ENCODE data around the gene ADCK1. TPM values are rescaled to one million over a fixed set of nuclear protein-coding genes. Genes with fewer than 3 reads are reported as not detected.

Gene ADCK1
- total RNA-seq, 1 experiment from 2014 or later = 12.2 TPM

DNA sequence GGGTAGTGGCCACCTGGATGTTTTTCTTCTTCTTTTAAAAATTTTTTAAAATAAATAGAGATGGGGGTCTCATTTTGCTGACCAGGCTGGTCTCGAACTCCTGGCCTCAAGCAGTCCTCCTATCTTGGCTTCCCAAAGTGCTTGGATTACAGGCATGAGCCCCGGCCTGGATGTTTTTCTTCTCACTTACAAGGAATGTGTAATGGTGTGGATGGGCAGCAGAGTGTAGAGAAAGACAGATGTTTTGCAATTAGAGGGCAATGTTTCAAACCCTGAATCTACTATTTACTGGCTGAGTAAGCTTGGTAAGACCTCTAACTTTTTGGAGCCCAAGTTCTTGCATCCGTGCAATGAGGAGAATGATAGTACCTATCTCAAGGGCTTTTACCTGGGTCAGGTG lies 48.1 kb downstream of the ADCK1 start:
- no peak overlapping the region for H2AFZ ChIP-seq (ENCODE audit: low read length)
- TF ChIP-seq, protein P1, sequence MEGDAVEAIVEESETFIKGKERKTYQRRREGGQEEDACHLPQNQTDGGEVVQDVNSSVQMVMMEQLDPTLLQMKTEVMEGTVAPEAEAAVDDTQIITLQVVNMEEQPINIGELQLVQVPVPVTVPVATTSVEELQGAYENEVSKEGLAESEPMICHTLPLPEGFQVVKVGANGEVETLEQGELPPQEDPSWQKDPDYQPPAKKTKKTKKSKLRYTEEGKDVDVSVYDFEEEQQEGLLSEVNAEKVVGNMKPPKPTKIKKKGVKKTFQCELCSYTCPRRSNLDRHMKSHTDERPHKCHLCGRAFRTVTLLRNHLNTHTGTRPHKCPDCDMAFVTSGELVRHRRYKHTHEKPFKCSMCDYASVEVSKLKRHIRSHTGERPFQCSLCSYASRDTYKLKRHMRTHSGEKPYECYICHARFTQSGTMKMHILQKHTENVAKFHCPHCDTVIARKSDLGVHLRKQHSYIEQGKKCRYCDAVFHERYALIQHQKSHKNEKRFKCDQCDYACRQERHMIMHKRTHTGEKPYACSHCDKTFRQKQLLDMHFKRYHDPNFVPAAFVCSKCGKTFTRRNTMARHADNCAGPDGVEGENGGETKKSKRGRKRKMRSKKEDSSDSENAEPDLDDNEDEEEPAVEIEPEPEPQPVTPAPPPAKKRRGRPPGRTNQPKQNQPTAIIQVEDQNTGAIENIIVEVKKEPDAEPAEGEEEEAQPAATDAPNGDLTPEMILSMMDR (conservative IDR thresholded peaks at IDR 0.05) = no peak
- no peak overlapping the region for H3T11ph ChIP-seq (ENCODE audit: low read length)
- no peaks in the 10 kb centered on the region for H3K9me3 ChIP-seq (ENCODE audit: control insufficient read depth, low read depth, low read length)
- no peak overlapping the region for H3K4me2 ChIP-seq (ENCODE audit: insufficient read depth, insufficient read length, low read length)
- no peaks in the 10 kb centered on the region for H4K20me1 ChIP-seq (ENCODE audit: control insufficient read depth, insufficient read depth, insufficient read length)
- H4K91ac ChIP-seq (ENCODE audit: insufficient read length, low read depth, low read length) = no peak overlapping the region
- no peak for DNase-seq
- H3K27me3 ChIP-seq (ENCODE audit: insufficient read depth, low read length) = no peaks in the 10 kb centered on the region
- H3K79me1 ChIP-seq (ENCODE audit: insufficient read depth, low read depth, low read length, poor library complexity, severe bottlenecking) = no peaks in the 10 kb centered on the region
- Mint-ChIP-seq H3K9me3 (no peaks in the 10 kb centered on the region), H3K27ac (no peak overlapping the region; a peak in 1 of 7 replicates), H3K4me1 (no peaks in the 10 kb centered on the region), H3K36me3 (ENCODE audit: insufficient read depth in 1 of 3, low read depth in 3 of 3) (peaks cover 0 to 3% (median 0%) of the 10 kb centered on the region in 3 experiments; a peak in 2 of 7 replicates), H3K4me3 (no peak overlapping the region), H3K27me3 (ENCODE audit: low read depth) (no peaks in the 10 kb centered on the region)
- no peak overlapping the region for H2BK12ac ChIP-seq (ENCODE audit: insufficient read length, low read depth, low read length)
- no peak overlapping the region for H3K18ac ChIP-seq (ENCODE audit: insufficient read length, low read depth, low read length)
- H4K8ac ChIP-seq (replicated peaks; ENCODE audit: insufficient read length, low read depth, low read length) = no peak overlapping the region
- H3K4me1 ChIP-seq (ENCODE audit: insufficient read depth, low read length) = no peaks in the 10 kb centered on the region
- H3K27ac ChIP-seq (ENCODE audit: insufficient read length, low read depth, low read length) = no peak overlapping the region
- H3K9ac ChIP-seq (ENCODE audit: extremely low read depth, insufficient read length, low read length) = no peak overlapping the region
- H4K5ac ChIP-seq (ENCODE audit: insufficient read length, low read depth, low read length) = no peak overlapping the region
- H2BK5ac ChIP-seq (ENCODE audit: insufficient read length, low read length) = no peak overlapping the region
- no peak overlapping the region for H3K4ac ChIP-seq (ENCODE audit: low read depth, low read length)
- no peak overlapping the region for H3K56ac ChIP-seq (ENCODE audit: insufficient read length, low read depth, low read length)
- no peak overlapping the region for H2BK15ac ChIP-seq (ENCODE audit: low read depth, low read length)
- no peaks in the 10 kb centered on the region for H3K79me2 ChIP-seq (ENCODE audit: insufficient read depth, low read length)
- H3K23ac ChIP-seq (ENCODE audit: insufficient read length, low read depth, low read length) = no peak overlapping the region
- H3K23me2 ChIP-seq (ENCODE audit: insufficient read length, low read depth, low read length, poor library complexity, severe bottlenecking) = no peaks in the 10 kb centered on the region
- H2BK20ac ChIP-seq (ENCODE audit: low read depth, low read length, poor library complexity, severe bottlenecking) = no peak overlapping the region
- no CpG with 5 or more reads among the region's 3 CpGs for WGBS (ENCODE audit: extremely low coverage, insufficient read length, low lambda C conversion rate)
- no peak overlapping the region for H3K14ac ChIP-seq (ENCODE audit: insufficient read depth, low read length)
- H2AK5ac ChIP-seq (ENCODE audit: insufficient read length, low read length) = no peak overlapping the region
- no peak overlapping the region for H2BK120ac ChIP-seq (ENCODE audit: low read depth, low read length, poor library complexity, severe bottlenecking)
